Cerebellar nuclear complex (tissue), 1 donor: Measurements from ENCODE around the gene XCL1.
"Not testable (repeated sequence)": the region's sequence is repeated elsewhere in the genome, so short reads cannot be mapped to it uniquely, and the experiment has no call there.

Experiments used
- DNase-seq, 2 experiments: peaks; one replicate each; lab custom pipeline; 2025; lab: John Stamatoyannopoulos, UW

XCL1 gene

GRCh38 chr1:168567568-168567967 lies 8.8 kb upstream of the XCL1 start:
- DNase-seq = no peak

- no peak for DNase-seq
Measured at GRCh38 chr1:168568346-168568745, 8.1 kb upstream of the XCL1 start.

- DNase-seq = no peak
Measured at GRCh38 chr1:168570652-168571051, 5.8 kb upstream of the XCL1 start.

DNA sequence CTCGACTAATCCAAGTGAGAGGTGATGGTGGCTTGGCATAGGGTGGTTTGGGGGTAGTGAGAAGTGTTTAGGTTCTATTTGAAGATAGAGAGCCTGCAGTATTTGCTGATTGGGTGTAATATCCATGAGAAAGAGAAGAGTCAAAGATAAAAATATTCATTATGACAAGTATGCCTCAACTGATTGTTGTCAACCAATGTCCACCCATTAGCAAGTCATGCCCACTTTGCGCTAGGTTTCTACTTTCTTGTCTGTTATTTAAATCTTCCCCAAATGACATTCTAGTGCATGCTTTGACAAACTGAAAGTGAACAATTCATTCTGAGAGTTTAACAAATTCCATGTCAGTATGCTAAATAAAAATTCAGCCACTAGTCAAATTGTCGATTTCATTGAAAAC lies 3.8 kb upstream of the XCL1 start:
- no peak for DNase-seq

- not testable (repeated sequence) for DNase-seq
Measured at GRCh38 chr1:168574234-168574633, 2.2 kb upstream of the XCL1 start.

DNA sequence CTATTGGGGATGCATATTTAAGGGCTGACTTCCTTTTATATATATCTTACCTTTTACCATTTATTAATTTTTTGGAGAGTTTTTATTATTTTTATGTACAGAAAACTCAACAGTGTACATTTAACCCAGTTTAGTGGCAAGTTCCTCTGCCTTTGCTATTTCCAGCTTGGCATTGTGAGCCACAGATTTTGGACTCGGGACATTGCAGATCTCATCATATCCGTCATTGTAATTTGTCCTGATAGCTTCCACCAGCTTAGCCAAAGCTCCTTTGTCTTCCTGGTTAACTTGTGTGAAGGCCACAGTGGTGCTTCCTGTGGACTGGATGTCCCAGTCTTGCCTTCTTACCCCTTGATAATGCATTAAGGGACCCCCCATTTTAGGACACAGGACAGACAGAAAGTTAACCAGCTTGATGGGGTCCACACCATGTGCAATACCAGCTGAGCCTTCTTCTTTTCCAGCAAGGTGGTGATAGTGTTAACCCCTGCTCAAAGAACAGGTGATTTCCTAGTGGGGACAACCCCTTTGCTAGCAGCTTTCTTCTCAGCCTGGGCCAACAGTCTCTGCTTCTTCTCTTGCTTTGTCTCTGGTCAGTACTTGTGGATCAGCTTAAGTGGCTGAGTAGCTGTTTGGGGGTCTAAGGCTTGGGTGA lies 2.3 kb downstream of the XCL1 start:
- not testable (repeated sequence) for DNase-seq

GRCh38 chr1:168580290-168580689 lies 3.9 kb downstream of the XCL1 start:
- not testable (repeated sequence) for DNase-seq

DNA sequence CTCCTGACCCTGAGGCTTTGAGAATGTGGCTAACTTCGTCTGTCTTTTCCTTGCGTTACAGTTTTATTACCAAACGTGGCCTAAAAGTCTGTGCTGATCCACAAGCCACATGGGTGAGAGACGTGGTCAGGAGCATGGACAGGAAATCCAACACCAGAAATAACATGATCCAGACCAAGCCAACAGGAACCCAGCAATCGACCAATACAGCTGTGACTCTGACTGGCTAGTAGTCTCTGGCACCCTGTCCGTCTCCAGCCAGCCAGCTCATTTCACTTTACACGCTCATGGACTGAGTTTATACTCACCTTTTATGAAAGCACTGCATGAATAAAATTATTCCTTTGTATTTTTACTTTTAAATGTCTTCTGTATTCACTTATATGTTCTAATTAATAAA lies 4.6 kb downstream of the XCL1 start:
- DNase-seq = not testable (repeated sequence)

- DNase-seq = no peak
Measured at GRCh38 chr1:168581817-168582572, 5.6 kb downstream of the XCL1 start.

GRCh38 chr1:168582688-168583336 lies 6.4 kb downstream of the XCL1 start:
- DNase-seq = no peak

DNA sequence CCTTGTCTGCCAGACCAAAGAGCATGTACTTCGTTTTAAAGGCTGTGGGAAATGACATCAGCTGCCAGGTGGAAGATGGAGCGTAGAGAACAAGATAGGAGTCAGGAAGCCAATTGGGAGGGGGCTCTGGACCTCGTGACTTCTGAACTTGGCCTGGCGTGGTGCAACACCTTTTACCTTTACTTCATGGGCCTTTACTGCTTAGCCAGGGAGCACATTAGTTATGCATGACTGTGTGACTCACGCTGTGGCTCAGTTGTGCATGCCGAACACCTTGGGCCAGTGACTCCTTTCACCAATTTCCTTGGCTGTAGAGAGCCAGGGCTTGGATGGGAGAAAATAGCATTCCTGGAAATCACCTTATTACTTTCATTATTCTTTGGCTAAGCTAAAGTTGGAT lies 7.2 kb downstream of the XCL1 start:
- no peak for DNase-seq

DNA sequence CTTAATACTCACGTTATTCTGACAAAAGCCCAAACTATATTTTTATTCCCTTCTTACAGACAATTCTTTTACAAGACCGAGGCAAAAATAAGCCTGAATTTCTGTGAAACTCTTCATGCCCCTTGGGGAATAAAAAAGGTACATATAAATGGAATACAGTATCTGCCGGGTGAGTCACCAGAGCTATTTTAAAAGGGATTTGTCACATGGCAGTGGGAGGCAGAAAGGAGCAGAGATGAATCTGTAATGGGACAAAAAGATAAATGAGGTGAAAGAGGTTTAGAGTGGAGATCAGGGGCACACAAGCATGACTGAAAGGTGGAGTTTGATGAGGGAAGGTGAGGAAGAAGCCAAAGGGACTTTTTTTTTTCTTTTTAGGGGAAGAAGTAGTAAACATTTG lies 8.8 kb downstream of the XCL1 start:
- DNase-seq = no peak

DNA sequence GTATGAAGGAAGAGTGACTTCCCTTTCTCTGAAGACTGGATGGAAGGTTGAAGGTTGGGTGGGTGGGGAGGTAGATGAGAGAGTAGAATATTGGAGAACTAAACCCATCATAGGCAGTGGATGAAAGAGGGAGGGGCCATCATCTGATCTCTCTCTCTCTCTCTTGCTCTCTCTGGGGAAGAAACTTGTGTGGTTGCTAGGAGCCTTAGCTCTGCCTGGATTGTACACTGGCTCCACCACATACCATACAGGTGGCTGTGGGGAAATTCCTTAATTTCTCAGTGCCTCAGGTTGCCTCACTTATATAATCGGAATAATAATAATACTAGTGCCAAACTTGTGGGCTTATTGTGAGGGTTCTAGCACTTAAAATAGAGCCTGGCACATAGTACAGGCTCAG lies 9.5 kb downstream of the XCL1 start:
- no peak for DNase-seq

DNA sequence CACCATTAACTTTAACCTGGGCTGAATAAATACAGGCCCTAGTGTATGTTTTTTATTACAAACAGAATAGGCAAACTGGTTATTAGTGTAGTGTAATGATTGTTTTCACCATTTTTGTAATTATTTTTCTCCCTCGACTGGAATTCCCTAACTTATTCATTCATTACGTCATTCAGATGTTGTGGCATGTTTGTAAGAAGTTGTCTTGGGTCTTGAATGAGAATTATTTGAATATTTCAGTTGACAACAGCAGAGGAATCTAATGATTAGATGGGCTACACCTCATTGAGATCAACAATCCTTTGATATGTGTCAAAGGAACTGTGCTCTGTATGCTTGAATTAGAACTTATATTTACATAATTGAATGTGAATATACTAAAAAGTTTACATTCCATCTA lies 12.8 kb downstream of the XCL1 start:
- DNase-seq = no peak

- no peak for DNase-seq
Measured at GRCh38 chr1:168591066-168591465, 14.7 kb downstream of the XCL1 start.

- no peak for DNase-seq
Measured at GRCh38 chr1:168591641-168592250, 15.3 kb downstream of the XCL1 start.

GRCh38 chr1:168595403-168595802 lies 19.0 kb downstream of the XCL1 start:
- DNase-seq = not testable (repeated sequence)

GRCh38 chr1:168598125-168598524 lies 21.7 kb downstream of the XCL1 start:
- no peak for DNase-seq

DNA sequence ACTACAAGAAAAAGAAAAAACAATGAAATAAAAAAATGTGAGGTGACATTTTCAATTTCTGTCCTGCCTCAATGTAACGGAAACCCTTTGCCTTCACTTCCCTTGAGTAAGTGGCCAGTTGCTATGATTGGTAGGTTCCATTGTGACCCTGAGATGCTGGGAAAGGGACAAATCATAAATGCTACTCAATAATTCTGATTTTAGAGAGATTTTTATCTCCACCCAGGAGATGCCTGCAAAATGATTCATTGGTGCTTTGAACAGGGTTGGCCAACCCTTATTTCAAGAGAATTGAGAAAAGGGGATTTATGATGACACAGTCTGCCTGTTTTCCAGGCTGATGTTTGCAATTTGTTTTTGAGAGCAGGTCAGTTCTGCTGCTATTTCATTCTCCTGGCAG lies 22.5 kb downstream of the XCL1 start:
- no peak for DNase-seq

GRCh38 chr1:168599641-168600040 lies 23.2 kb downstream of the XCL1 start:
- DNase-seq = no peak

- no peak for DNase-seq
Measured at GRCh38 chr1:168601051-168601450, 24.6 kb downstream of the XCL1 start.

DNA sequence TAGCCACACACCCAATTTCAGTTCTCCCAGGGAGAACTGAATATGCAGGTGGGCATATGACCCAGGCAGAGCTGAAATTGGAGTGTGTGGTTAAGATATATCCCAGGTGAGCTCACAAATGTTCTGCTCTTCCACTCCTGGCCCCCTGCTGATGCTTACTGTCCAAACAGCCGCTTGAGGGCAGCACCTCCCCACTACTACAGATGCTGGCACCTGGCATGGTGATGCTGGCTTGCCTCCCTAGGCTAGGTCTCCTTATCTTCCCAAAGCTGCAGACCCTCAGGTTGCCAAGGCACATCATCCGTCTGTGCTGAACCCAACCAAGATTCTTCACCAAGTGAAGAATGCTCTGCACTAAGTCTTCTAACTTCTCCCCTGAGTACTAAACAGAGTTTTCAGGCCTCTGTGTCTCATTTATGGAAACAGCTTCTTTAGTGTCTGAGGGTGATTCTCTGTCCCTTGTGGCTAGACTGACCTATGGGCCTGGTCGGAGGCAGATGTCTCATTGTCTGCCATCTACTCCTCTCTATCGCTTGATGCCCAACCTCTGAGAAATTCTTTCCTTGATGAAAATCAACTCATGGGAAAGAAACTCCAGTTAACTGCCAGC lies 27.2 kb downstream of the XCL1 start:
- DNase-seq = peak in 1 of 2 experiments; percentile 2
